Psoas muscle (tissue), 8 donors: ENCODE measurements around the gene EGFLAM. TPM values are rescaled to one million over a fixed set of nuclear protein-coding genes. Genes with fewer than 3 reads are reported as not detected.

Source experiments
- ATAC-seq, 4 donors: fragments of 200-7000 bp; cut with Tn5 transposase; one replicate each; pipeline ENCODE4 v1.9.1; 2020; ENCODE audit warnings: moderate library complexity in 3 of 4, mild to moderate bottlenecking in 2 of 4
- DNase-seq, 2 donors: peaks; one replicate each; pipeline ENCODE4 v3.0.0-alpha.2; 2020
- H3K27ac ChIP-seq: fragments of 200-600 bp; one replicate; pipeline ENCODE4 v1.8.0; 2022
- H3K27me3 ChIP-seq, 3 donors: fragments of 200-600 bp in 1 of 3; one replicate each; pipeline versions ENCODE4 v1.6.1 to v1.8.0; 2013 to 2022; ENCODE audit warnings: low read length in 2 of 3, mild to moderate bottlenecking in 2 of 3, moderate library complexity in 1 of 3; ENCODE audit not compliant: insufficient read depth in 3 of 3
- H3K36me3 ChIP-seq, 2 donors: fragments of 200-600 bp in 1 of 2; one replicate each; pipeline versions ENCODE4 v1.6.1 to v1.8.0; 2013 to 2022; ENCODE audit warnings: low read depth in 1 of 2, mild to moderate bottlenecking in 1 of 2, moderate library complexity in 1 of 2; ENCODE audit not compliant: insufficient read depth in 1 of 2
- H3K4me1 ChIP-seq: fragments of 200-600 bp; one replicate; pipeline ENCODE4 v1.8.0; 2022
- H3K4me3 ChIP-seq: fragments of 200-600 bp; one replicate; pipeline ENCODE4 v1.8.0; 2022; ENCODE audit warnings: mild to moderate bottlenecking
- H3K9me3 ChIP-seq: fragments of 200-600 bp; one replicate; pipeline ENCODE4 v1.8.0; 2022
- CTCF ChIP-seq: fragments of 200-600 bp; IDR thresholded peaks from one replicate; pipeline ENCODE4 v1.8.0; 2022; ENCODE audit warnings: antibody characterized with exemption
- WGBS, 3 donors: extraction: QIAGEN DNeasy Blood & Tissue Kit; methylation state at CpG; one replicate each; pipeline versions ENCODE4 v1.1.6 to v1.1.7; 2013; 5-methylcytosine and 5-hydroxymethylcytosine counted together
- intact Hi-C, 2 donors: fragments of 100-400 bp; cut with DNase I; formaldehyde crosslinking; loops; one replicate each; pipeline versions ENCODE4 v1.11.0 to v1.14.2; 2022
- polyA plus RNA-seq, 3 donors: library from polyadenylated mRNA; stranded (reverse); fragments of 200-250 nt; gene quantifications; one replicate each; pipeline ENCODE4 v1.2.3, GENCODE V29; 2013
- total RNA-seq, 4 donors: library from RNA; stranded (reverse); fragmentation: NEBNext Ultra II Directional in 2 of 4; extraction: Animal tissue kit (Norgen Biotek cat#: 25700) in 2 of 4; gene quantifications; one replicate each; pipeline versions ENCODE4 v1.2.1 to v1.2.4, GENCODE V29; 2021 to 2023
- donor health status: healthy with polysubstance abuse.
- donor health status: DM: no; HTN: no; CAD: no; lungs with moderate emphysema.
- donor health status: Bipolar disorder and iron deficiency.
- donor health status: healthy.
- donor health status: DM: yes; HTN: yes; CAD: no.
- donor health status: DM: no; HTN: no; CAD: no.
- donor health status: DM: no; HTN: no; CAD: no.
- donor health status: DM: yes; HTN: yes; CAD: no.

Gene EGFLAM
- total and polyA plus RNA-seq, 7 donors, result 16.0 to 53.8 (median 35.3) TPM

- no peak overlapping the region for H3K27ac ChIP-seq
- DNase-seq, result no peak
- ATAC-seq, result peak; percentile 47 to 74 (median 56)
- no peaks in the 10 kb centered on the region for H3K4me1 ChIP-seq
- intact Hi-C loops, result loop anchor here in 1 of 2 donors (5.0 kb wide), 1 partner anchor 42 kb away; no protein-coding TSS in a partner anchor
- WGBS, 3 donors, result 84 to 93% (median 88%) methylated on average over 10 of the region's 10 CpGs
- no peaks in the 10 kb centered on the region for H3K27me3 ChIP-seq
- peaks cover 15 to 95% of the 10 kb centered on the region in 2 donors for H3K36me3 ChIP-seq
- TF ChIP-seq CTCF, result peak; percentile 22
- no peak overlapping the region for H3K4me3 ChIP-seq
- H3K9me3 ChIP-seq, result no peaks in the 10 kb centered on the region
These were observed 225.5 kb downstream of the EGFLAM start for GRCh38 chr5:38483805-38484398.

DNA sequence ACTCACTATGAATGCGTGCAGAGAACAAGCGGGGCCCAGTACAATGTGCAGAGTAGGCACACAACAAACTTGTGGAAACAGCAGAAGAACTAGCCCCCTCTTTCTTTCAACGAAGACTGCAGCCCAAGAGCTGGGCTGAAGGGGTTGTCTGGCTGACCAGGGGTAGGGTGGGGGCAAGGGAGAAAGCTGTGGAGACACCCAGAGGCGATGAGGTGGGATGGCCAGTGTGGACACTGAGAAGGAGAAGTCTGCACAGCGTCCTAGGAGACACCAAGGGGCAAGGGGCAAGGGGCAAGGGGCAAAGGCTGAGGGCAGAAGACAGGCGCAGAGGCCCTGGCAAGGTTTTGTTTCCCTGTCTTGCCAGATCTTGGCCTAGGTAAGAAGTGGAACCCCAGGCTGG lies 235.8 kb downstream of the EGFLAM start:
- H3K9me3 ChIP-seq, result no peaks in the 10 kb centered on the region
- DNase-seq, result no peak
- ATAC-seq, result peak; percentile 44 to 62 (median 50)
- H3K36me3 ChIP-seq, result peaks cover 4 to 92% of the 10 kb centered on the region in 2 donors
- 90 to 93% (median 93%) methylated on average over 6 of the region's 6 CpGs for WGBS, 3 donors
- H3K27me3 ChIP-seq, result no peaks in the 10 kb centered on the region
- H3K4me3 ChIP-seq, result no peak overlapping the region
- no peaks in the 10 kb centered on the region for H3K4me1 ChIP-seq
- H3K27ac ChIP-seq, result no peak overlapping the region
- TF ChIP-seq CTCF, result no peak
- intact Hi-C loops, result no loop called here

GRCh38 chr5:38494763-38495162 lies 236.4 kb downstream of the EGFLAM start:
- H3K27ac ChIP-seq, result no peak overlapping the region
- WGBS, 3 donors, result 72 to 82% (median 75%) methylated on average over 7 of the region's 7 CpGs
- no peak for TF ChIP-seq CTCF
- peaks cover 4 to 92% of the 10 kb centered on the region in 2 donors for H3K36me3 ChIP-seq
- no peak for DNase-seq
- intact Hi-C loops, result loop anchor here in 1 of 2 donors (5.0 kb wide), 1 partner anchor 318 kb away; no protein-coding TSS in a partner anchor
- no peak overlapping the region for H3K4me3 ChIP-seq
- H3K9me3 ChIP-seq, result no peaks in the 10 kb centered on the region
- no peaks in the 10 kb centered on the region for H3K27me3 ChIP-seq
- no peak for ATAC-seq
- no peaks in the 10 kb centered on the region for H3K4me1 ChIP-seq

- ATAC-seq, result peak in 3 of 4 donors; percentile 48 to 72 (median 70)
These were observed 239.6 kb downstream of the EGFLAM start for GRCh38 chr5:38497946-38498345.

More at GRCh38 chr5:38497946-38498345, 239.6 kb downstream of the EGFLAM start:
- Histone ChIP-seq H3K27ac (no peak overlapping the region), H3K9me3 (no peaks in the 10 kb centered on the region), H3K27me3 (no peaks in the 10 kb centered on the region), H3K4me3 (no peak overlapping the region), H3K4me1 (no peaks in the 10 kb centered on the region), H3K36me3 (peaks cover 0 to 89% of the 10 kb centered on the region in 2 donors)
- 78 to 84% (median 82%) methylated on average over 2 of the region's 2 CpGs for WGBS, 3 donors
- intact Hi-C loops, result loop anchor here in 1 of 2 donors (5.0 kb wide), 1 partner anchor 314 kb away; no protein-coding TSS in a partner anchor
- no peak for DNase-seq
- peak; percentile 26 for TF ChIP-seq CTCF
